Activated effector memory CD4-positive, alpha-beta T cell treated with anti-CD3 and anti-CD28 coated beads, Interleukin-2, amount 50 U/mL, for 16 hours (primary cell): ENCODE data around the gene MZT2A.
A peak's percentile ranks its signal among the peaks of the same experiment; 100 is the strongest.
"Not testable (repeated sequence)": the region's sequence is repeated elsewhere in the genome, so short reads cannot be mapped to it uniquely, and the experiment has no call there.

Source experiments
- DNase-seq: peaks from one replicate; pipeline ENCODE4 v3.0.0-alpha.2; 2020

MZT2A gene

GRCh38 chr2:131490616-131491468, 1.4 kb downstream of the MZT2A start:
- peak; percentile 70 for DNase-seq

GRCh38 chr2:131488306-131489205, 3.6 kb downstream of the MZT2A start:
- DNase-seq, result no peak

GRCh38 chr2:131486201-131486902, 5.8 kb downstream of the MZT2A start:
- not testable (repeated sequence) for DNase-seq

GRCh38 chr2:131484906-131485460, 7.2 kb downstream of the MZT2A start:
- not testable (repeated sequence) for DNase-seq

GRCh38 chr2:131483981-131484820, 8.0 kb downstream of the MZT2A start:
- DNase-seq, result not testable (repeated sequence)

- peak; percentile 50 for DNase-seq
Observed at GRCh38 chr2:131482506-131483155, 9.6 kb downstream of the MZT2A start.

- DNase-seq, result not testable (repeated sequence)
Observed at GRCh38 chr2:131480351-131480750, 11.8 kb downstream of the MZT2A start.

- DNase-seq, result not testable (repeated sequence)
Observed at GRCh38 chr2:131478850-131479461, 13.2 kb downstream of the MZT2A start.

GRCh38 chr2:131478074-131478849, 13.9 kb downstream of the MZT2A start:
- DNase-seq, result not testable (repeated sequence)

GRCh38 chr2:131477227-131477626, 15.0 kb downstream of the MZT2A start:
- DNase-seq, result not testable (repeated sequence)

- DNase-seq, result not testable (repeated sequence)
Observed at GRCh38 chr2:131476363-131476762, 15.8 kb downstream of the MZT2A start.

- DNase-seq, result no peak
Observed at GRCh38 chr2:131475831-131476230, 16.4 kb downstream of the MZT2A start, which contains the start of gene TUBA3D. TUBA3D (plus strand) TSS chr2:131476119; CDS start chr2:131476200, 81 bp downstream.

GRCh38 chr2:131473266-131473665, 18.9 kb downstream of the MZT2A start:
- not testable (repeated sequence) for DNase-seq

GRCh38 chr2:131471624-131472023, 20.6 kb downstream of the MZT2A start:
- DNase-seq, result not testable (repeated sequence)

- not testable (repeated sequence) for DNase-seq
Observed at GRCh38 chr2:131470944-131471343, 21.3 kb downstream of the MZT2A start.

GRCh38 chr2:131467722-131468121, 24.5 kb downstream of the MZT2A start:
- DNase-seq, result not testable (repeated sequence)

- DNase-seq, result not testable (repeated sequence)
Observed at GRCh38 chr2:131454914-131455313, 37.3 kb downstream of the MZT2A start.

- DNase-seq, result not testable (repeated sequence)
Observed at GRCh38 chr2:131451265-131451949, 40.8 kb downstream of the MZT2A start.

- not testable (repeated sequence) for DNase-seq
Observed at GRCh38 chr2:131447981-131448380, 44.2 kb downstream of the MZT2A start.
